Omental fat pad (tissue), 4 donors: Measurements from ENCODE around the gene GAS6. TPM values are rescaled to one million over a fixed set of nuclear protein-coding genes. Genes with fewer than 3 reads are reported as not detected.
"Not testable (repeated sequence)": the region's sequence is repeated elsewhere in the genome, so short reads cannot be mapped to it uniquely, and the experiment has no call there.

Experiments used
- ATAC-seq: fragments of 150-250 bp; one replicate; pipeline ENCODE4 v1.9.1; 2016; ENCODE audit warnings: mild to moderate bottlenecking, moderate library complexity; ENCODE audit not compliant: low FRiP score
- DNase-seq: peaks from one replicate; pipeline ENCODE4 v3.0.0-alpha.2; 2019; ENCODE audit warnings: low spot score
- CTCF ChIP-seq, 3 donors: fragments of 450-650 bp; IDR thresholded peaks; one replicate each; pipeline ENCODE4 v1.5.1; 2016 to 2017; ENCODE audit warnings: antibody characterized with exemption in 3 of 3, mild to moderate bottlenecking in 3 of 3, moderate library complexity in 2 of 3
- total RNA-seq, 4 donors: library from RNA; depleted of rRNA; stranded (reverse); fragments of >200 nt; gene quantifications; one replicate each; pipeline ENCODE4 v1.1.0, GENCODE V29; 2016

The GAS6 gene
- total RNA-seq, 4 donors from 2014 or later: 129 to 207 (median 164) TPM

- DNase-seq (no peak), ATAC-seq (no peak)
- no peak for TF ChIP-seq CTCF (IDR thresholded peaks at IDR 0.05)
Observed at GRCh38 chr13:113794764-113795173, 69.1 kb downstream of the GAS6 start.

DNA sequence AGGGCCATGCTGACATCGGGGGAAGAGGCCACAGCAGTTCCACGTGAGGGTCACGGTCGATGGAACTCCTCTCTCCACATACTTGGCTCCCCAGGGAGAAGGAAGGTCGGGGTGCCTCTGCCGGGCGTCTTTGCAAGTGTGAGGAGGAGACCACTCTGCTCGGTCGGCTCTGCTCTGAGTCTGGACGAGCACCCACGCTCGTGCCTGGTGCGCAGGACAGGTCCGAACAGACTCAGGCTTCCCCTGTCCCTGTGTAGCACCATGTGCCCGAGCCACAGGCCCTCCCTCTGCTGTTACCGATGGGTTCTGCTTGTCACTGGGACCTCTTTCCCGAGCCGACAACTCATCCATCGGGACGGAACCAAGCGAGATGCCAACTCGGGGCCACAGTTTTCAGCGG lies 69.8 kb downstream of the GAS6 start:
- ATAC-seq (no peak), DNase-seq (no peak)
- TF ChIP-seq CTCF (IDR thresholded peaks at IDR 0.05): no peak

DNA sequence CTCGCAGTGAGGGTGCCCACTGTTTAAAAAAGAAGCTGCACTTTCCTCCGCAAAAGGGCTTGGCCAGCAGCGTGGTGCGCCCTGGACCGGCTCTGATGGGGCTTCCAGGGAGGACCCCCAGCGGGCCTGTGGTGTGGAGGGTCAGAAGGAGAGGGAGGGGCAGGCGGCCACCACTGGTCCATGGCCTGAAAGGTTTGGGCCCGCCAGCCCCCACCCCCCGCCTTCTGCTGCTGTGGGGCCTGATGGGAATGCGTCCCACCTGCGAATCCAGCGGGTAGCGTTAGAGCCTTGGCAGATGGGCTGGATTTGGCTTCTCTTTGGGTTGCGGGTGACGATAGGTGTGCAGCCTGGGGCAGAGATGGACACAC lies 70.2 kb downstream of the GAS6 start:
- DNase-seq: no peak
- TF ChIP-seq CTCF (IDR thresholded peaks at IDR 0.05): no peak
- no peak for ATAC-seq

GRCh38 chr13:113792886-113793717 lies 70.8 kb downstream of the GAS6 start:
- ATAC-seq (no peak), DNase-seq (no peak)
- TF ChIP-seq CTCF (IDR thresholded peaks at IDR 0.05): no peak

DNA sequence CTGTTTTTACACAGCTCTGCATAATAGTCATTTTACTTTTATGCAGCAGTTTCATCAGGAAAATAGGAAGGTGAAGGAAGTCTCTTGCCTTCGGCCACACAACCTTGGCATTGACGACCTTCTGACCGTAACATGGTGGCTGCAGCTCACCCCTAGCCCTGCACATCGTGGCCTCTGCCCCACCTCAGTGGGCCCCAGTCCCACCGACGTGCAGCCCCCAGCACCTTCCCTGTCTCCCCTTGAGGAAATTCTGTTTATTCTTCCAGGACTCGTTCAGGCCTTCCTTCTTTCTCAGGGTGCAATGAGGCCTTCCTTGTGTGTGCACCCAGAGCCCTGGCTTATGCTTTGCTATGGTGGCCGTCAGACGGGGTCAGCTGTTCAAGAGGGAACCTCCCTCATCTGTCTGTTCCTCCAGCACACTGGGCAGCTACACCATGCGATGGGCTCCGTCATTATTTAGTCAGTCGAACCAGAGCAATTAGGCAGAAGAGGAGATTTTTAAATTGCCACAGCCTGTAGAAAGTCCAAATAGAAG lies 71.6 kb downstream of the GAS6 start:
- no peak for TF ChIP-seq CTCF (IDR thresholded peaks at IDR 0.05)
- DNase-seq (peak; percentile 6), ATAC-seq (no peak)

GRCh38 chr13:113791761-113792160 lies 72.1 kb downstream of the GAS6 start:
- no peak for ATAC-seq
- DNase-seq: peak; percentile 8
- no peak for TF ChIP-seq CTCF (IDR thresholded peaks at IDR 0.05)

GRCh38 chr13:113791226-113791625 lies 72.7 kb downstream of the GAS6 start:
- DNase-seq (peak; percentile 1), ATAC-seq (no peak)
- TF ChIP-seq CTCF (IDR thresholded peaks at IDR 0.05): no peak

GRCh38 chr13:113789931-113790330 lies 73.9 kb downstream of the GAS6 start:
- ATAC-seq, DNase-seq: not testable (repeated sequence)
